ENCODE data around the gene ANGPTL4.

Gene ANGPTL4

DNA sequence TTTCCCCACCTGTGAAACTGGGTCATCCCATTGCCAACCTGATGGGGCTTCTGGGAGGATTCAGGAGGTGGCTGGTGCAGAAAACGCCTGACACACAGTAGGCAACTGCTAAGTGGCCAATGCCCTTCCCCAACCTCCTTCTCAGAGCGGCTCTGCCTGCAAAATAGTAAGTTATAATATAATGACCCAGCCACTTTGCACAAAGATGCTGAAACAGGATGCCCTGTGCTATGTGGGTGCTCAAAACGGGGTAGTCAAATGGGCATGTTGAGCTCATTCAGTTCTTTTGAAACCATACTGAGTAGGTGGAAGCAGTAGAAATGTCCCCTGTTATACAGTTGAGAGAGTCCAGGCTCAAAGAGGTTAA, 49.7 kb downstream of the ANGPTL4 start:
- no peak for DNase-seq (ENCODE audit: low read depth in 2 of 2)

DNA sequence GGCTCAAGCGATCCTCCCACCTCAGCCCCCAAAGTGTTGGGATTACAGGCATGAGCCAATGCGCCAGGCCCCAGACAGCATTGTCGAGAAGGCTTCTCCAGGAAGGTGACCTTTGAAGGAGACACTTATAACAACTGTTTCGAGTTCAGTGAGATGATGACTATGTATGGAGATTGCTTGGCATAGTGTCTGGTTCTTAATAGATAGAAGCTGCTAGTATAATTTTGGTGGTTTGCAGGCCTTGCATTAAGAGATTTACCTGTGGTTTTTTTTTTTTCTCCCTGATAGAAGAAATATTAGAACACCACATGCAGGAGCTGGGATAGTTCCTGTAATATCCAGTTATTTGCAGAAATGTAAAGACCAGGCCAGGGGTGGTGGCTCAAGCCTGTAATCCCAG, 52.8 kb downstream of the ANGPTL4 start:
- DNase-seq (ENCODE audit: low read depth in 2 of 2), result no peak

DNA sequence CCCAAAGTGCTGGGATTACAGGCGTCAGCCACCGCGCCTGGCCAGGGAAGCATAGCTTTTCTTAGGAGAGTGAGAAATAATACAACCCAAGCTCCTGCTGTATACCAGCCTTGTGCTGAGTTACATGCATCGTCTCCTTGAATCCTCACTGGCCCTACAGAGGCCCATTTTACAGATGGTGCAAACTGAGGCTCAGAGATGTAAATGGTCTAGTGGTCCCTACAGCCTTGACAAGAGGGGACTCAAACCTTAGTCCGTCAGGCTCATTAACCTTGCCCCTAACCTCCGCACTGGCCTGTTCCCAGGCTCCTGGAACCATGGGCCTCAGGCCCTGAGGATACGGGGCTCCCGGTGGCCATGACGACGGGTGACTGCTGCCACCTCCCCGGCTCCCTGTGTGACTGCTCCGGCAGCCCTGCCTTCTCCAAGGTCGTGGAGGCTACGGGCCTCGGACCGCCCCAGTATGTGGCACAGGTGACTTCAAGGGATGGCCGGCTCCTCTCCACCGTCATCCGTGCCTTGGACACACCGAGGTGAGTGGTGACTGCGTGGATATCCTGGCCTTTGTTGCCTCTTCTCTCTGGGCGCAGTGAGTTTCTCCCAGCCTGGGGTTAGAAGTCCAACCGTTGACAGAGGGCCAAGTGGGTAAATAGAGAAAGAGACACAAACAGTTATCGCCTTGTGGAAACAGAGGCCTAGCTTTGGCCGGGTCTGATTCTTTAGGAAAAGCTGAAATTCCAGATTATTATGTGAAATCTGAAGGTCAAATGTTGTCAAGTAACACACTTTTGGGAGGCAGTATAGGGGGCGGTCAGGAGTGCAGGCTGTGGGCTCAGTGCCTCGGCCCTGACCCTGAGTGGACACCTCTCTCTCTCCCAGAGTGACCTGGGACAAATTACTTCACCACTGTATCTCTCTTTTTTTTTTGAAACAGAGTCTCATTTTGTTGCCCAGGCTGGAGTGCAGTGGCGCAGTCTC, 57.8 kb downstream of the ANGPTL4 start:
- DNase-seq (ENCODE audit: low read depth in 2 of 2), result no peak

DNA sequence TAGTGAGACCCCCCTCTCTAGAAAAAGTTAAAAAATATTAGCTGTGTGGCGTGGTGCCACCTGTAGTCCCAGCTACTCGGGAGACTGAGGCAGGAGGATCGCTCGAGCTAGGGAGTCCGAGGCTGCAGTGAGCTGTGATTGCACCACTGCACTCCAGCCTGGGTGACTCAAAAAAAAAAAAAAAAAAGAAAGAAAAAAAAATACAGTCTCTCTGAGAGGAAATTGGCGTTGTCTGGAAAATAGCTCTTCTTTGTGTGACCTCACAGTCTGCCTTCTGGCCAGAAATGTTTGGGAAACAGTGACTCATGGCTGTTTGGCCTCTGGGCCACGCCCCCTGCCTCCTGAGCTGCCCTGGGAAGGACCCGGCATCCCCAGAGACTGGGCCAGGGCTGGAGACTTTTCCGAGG, 59.9 kb downstream of the ANGPTL4 start:
- DNase-seq (ENCODE audit: low read depth in 2 of 2), result no peak

Data from stimulated activated CD8-positive, alpha-beta memory T cell treated with anti-CD3 and anti-CD28 coated beads, Interleukin-7, amount 100 ng/mL, for 4 hours (primary cell).